ENCODE results near the gene POU6F1.
"Not testable (repeated sequence)": the region's sequence is repeated elsewhere in the genome, so short reads cannot be mapped to it uniquely, and the experiment has no call there.

POU6F1 gene

GRCh38 chr12:51227962-51228361 lies 10.1 kb upstream of the POU6F1 start:
- no peak for DNase-seq

- DNase-seq = not testable (repeated sequence)
Observed at GRCh38 chr12:51227112-51227511, 9.2 kb upstream of the POU6F1 start.

DNA sequence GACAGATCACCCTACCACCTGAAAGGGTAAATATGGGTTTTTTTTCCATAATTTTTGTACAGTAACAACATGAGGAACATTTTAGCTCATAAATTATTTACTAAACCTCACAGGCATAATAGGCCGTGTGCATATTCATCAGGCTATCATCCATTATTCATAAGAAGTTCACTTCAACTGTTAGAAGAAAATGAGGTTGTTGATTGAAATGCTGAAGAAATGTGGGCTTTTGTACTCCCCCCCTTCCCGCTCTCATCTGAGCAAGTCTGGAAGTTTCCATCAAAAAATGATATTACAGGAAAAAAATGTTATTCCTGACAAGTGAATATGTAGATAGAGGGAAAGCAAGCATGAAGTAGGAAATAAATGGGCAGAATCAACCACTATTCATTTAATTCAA lies 7.9 kb upstream of the POU6F1 start:
- DNase-seq = no peak

DNA sequence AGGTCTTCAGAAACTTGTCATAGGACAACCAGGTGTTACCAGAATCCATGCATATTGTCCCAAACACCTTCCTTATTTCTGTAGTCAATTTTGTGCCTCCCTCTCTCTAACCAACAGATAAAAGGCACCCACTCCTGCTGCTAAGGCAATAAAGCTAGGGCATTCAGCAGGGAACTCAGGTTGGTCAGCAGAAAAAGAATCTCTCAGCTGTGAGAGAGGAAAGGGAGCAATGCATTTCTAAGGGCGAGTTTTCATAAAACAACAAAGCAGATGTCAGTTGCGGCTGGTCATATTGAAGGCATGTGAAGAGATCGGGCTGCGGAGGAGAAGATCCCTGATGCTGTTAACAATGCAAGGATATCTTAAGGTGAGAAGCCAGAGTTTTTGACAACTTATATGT lies 7.4 kb upstream of the POU6F1 start:
- DNase-seq = no peak

DNA sequence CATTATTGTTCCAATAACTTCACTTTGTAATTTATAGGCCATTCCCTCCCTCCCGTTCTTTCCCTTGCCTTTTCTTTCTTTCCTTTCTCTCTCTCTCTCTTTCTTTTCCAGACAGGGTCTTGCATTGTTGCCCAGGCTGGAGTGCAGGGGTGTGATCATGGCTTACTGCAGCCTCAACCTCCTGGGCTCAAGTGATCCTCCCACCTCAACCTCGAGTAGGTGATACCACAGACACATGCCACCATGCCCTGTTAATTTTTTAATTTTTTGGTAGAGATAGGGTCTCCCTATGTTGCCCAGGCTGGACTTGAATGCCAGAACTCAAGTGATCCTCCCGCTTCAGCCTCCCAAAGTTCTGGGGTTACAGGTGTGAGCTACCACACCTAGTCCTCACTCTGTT lies 6.8 kb upstream of the POU6F1 start:
- no peak for DNase-seq

GRCh38 chr12:51222461-51222860 lies 4.6 kb upstream of the POU6F1 start:
- no peak for DNase-seq

- DNase-seq = not testable (repeated sequence)
Observed at GRCh38 chr12:51219857-51220256, 2.0 kb upstream of the POU6F1 start.

DNA sequence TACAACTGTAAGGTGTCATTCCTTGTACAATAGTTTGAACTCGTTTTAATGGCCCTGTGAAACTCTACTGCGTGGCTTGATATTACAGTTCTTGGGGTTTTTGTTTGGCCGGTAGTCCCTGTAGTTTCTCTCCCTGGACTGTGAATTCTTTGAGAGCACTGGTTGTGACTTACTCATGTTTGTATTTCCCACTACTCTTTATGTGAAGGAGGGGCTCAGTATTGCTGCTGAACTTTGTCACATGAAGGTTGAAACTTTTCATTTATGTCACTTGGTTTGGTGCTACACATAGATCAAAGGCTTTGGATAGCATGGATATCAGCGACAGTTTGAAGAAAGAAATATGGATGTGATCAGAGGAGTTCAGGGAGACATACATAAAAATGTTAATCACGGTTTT lies 1.5 kb upstream of the POU6F1 start:
- DNase-seq = no peak

DNA sequence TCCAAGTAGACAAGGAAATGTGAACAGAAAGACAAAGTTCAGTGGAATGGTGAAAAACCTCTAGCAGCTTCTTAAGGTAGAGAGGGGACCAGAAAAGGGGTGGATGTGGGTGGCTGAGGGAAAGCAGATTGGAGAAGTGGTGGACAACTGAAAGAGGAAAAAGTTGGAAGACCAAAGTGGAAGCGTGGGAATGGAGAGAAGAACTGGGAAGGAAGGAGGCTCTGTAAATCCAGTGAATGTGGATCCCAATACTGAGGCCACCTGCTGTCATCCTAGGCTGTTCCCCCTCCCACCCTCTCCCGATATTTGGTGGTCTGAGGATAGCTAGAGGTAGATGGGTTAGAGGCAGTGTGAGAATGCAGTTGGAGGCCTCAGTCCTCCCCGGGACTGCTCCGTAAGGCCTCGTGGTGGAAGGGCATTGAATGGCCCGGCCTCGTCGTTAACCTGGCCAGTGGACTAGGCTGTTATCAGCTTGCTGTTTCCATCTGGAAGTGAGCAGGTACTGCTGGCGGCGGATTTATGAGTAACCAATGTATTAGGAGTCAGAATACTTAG lies 822 bp upstream of the POU6F1 start:
- no peak for DNase-seq

- no peak for DNase-seq
Observed at GRCh38 chr12:51217133-51217967, 512 bp downstream of the POU6F1 start.

GRCh38 chr12:51216642-51217041 lies 1.2 kb downstream of the POU6F1 start:
- no peak for DNase-seq

GRCh38 chr12:51214895-51215294 lies 3.0 kb downstream of the POU6F1 start:
- DNase-seq = no peak

- no peak for DNase-seq
Observed at GRCh38 chr12:51210690-51211395, 7.0 kb downstream of the POU6F1 start.

DNA sequence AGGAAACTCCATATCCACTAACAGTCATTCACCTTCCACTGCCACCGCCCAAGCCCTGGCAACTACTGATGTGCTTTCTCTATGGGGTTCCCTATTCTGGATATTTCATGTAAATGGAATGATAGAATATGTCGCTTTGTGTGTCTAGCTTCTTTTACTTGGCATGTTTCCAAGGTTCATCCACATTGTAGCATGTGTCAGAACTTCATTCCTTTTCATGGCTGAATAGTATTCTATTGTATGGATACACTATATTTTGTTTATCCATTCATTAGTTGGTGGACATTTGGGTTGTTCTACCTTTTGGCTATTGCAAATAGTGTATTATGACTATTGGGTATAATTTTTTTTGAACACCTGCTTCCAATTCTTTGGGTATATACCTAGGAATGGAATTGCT lies 8.6 kb downstream of the POU6F1 start:
- DNase-seq = no peak

DNA sequence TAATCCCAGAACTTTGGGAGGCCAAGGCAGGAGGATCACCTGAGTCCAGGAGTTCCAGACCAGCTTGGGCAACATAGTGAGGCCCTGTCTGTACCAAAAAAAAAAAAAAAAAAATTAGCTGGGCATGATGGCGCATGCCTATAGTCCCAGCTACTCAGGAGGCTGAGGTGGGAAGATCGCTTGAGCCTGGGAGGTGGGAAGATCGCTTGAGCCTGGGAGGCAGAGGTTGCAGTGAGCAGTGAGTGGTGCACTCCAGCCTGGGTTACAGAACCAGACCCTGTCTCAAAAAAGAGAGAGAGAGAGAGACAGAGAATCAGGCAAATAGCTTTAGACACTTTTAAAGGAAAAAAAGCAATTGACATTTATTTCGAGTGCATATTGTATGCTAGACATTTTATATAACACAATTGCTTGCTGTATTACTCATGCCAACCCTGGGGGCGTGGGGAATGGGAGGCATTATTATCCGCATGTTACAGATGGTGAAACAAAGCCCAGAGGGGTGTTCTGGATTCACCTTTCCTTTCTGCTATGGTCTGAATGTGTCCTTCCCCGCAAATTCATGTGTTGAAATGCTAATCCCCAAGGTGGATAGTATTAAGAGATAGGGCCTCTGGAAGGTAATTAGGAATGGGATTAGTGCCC lies 9.7 kb downstream of the POU6F1 start:
- DNase-seq = no peak

- no peak for DNase-seq
Observed at GRCh38 chr12:51205350-51205749, 12.5 kb downstream of the POU6F1 start.

DNA sequence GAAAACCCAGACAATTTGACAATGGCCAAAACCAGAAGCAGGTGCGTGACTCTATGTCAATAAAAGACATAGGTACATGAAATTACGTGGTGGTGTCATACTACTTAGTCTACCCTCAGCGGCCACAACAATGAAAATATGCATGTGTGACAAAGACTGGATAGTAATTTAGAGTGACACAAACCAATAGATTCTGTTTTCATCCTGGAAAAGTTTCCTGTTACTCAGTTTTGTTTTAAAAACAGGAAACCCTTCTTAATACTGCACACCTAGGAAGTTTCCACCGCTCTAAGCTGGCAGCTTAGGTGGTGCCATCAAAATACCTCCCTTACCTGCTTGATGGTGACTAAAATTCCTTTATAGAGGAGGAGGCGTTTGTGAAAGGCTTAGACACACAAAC lies 15.1 kb downstream of the POU6F1 start:
- DNase-seq = no peak

DNA sequence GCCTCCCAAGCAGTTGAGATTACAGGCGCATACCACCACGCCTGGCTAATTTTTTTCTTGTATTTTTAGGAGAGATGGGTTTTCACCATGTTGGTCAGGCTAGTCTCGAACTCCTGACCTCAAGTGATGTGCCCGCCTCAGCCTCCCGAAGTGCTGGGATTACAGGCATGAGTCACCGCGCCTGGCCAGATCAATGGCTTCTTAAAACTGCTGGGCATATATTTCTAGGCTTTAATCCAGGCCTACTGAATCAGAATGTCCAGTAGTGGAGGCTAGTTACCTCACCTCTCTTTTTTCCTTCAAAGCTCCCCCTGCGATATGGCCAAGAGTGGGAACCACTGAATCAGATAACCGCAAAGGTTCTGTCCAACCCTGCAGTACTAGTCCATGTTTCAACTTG lies 17.1 kb downstream of the POU6F1 start:
- no peak for DNase-seq

DNA sequence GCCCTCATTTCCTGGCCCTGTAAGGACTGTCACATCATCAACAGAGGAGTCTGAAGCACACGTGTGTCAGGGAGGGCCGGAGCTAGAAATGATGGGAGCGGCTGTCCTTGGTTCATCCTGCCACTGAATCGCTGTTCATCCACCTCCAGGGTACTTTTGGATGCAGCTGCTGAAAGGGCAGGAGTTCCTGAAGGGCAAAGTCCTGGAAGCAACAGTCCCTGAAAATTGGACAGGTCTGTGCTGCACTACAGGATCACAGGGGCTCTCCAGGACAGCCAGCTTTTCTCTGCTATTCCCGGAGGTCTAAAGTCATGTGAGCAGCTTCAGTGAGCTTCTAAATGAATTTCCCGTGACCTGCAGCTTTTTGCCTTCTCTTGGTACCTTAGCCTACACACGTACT lies 17.7 kb downstream of the POU6F1 start:
- no peak for DNase-seq

- DNase-seq = no peak
Observed at GRCh38 chr12:51199366-51199945, 18.4 kb downstream of the POU6F1 start.

DNA sequence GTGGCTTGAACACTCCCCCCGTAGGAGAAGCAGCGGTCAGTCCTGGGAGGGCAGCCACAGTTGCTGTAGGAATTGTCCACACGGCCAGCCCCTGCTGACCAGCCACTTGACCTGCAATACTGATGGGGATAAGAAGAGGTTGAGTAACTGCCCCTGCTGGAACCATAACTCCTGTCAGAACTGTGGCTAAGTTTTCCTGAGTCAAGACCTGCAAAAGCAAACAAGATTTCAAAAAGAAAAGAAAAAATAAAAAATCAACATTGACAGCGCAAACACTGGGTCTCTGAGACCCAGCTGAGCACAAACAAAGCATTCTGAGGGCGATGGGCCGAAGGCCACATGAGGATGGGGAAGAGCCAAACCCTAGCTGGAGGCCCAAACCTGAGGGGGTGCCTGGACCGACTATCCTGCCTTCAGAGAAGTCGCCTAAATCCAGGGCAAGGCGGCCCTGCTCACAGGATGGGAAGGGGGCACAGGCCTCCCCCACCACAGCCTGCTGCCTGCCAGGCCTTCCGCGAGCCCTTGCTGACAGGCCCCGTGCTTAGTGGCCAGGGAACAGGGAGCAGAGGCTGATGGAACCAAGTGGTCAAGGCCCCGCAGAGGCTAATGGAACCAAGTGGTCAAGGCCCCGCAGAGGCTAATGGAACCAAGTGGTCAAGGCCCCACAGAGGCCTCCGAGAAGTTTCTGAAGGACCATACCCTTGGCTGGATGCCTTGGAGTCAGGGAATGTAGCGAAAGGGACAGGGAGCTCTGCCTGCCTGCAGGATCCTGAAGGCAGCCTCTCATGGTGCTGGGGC lies 19.1 kb downstream of the POU6F1 start:
- DNase-seq = no peak
